Measurements from ENCODE around the gene EXD3.

Gene EXD3

GRCh38 chr9:137447722-137448601, 25.0 kb upstream of the EXD3 start:
- DNase-seq (ENCODE audit: low read depth, low spot score) = no peak

- no peak for DNase-seq (ENCODE audit: low read depth, low spot score)
Observed at GRCh38 chr9:137446851-137447471, 24.0 kb upstream of the EXD3 start.

- DNase-seq (ENCODE audit: low read depth, low spot score) = no peak
Observed at GRCh38 chr9:137445930-137446431, 23.0 kb upstream of the EXD3 start.

GRCh38 chr9:137445275-137445807, 22.4 kb upstream of the EXD3 start:
- peak; percentile 82 for DNase-seq (ENCODE audit: low read depth, low spot score)

- no peak for DNase-seq (ENCODE audit: low read depth, low spot score)
Observed at GRCh38 chr9:137444106-137444790, 21.3 kb upstream of the EXD3 start.

- no peak for DNase-seq (ENCODE audit: low read depth, low spot score)
Observed at GRCh38 chr9:137441935-137442321, 19.0 kb upstream of the EXD3 start.

GRCh38 chr9:137441289-137441934, 18.4 kb upstream of the EXD3 start, which contains the start of gene ENTPD8:
TSS of gene ENTPD8 (minus strand) at chr9:137441357. CDS start at chr9:137438285, 3,072 bp downstream.
- DNase-seq (ENCODE audit: low read depth, low spot score) = no peak

- no peak for DNase-seq (ENCODE audit: low read depth, low spot score)
Observed at GRCh38 chr9:137439158-137439714, 16.3 kb upstream of the EXD3 start.

- no peak for DNase-seq (ENCODE audit: low read depth, low spot score)
Observed at GRCh38 chr9:137438591-137439157, 15.7 kb upstream of the EXD3 start.

- DNase-seq (ENCODE audit: low read depth, low spot score) = no peak
Observed at GRCh38 chr9:137437691-137438590, 15.0 kb upstream of the EXD3 start.

GRCh38 chr9:137436761-137437600, 14.0 kb upstream of the EXD3 start:
- no peak for DNase-seq (ENCODE audit: low read depth, low spot score)

GRCh38 chr9:137435980-137436760, 13.2 kb upstream of the EXD3 start:
- no peak for DNase-seq (ENCODE audit: low read depth, low spot score)

GRCh38 chr9:137435381-137435891, 12.5 kb upstream of the EXD3 start:
- no peak for DNase-seq (ENCODE audit: low read depth, low spot score)

- no peak for DNase-seq (ENCODE audit: low read depth, low spot score)
Observed at GRCh38 chr9:137434498-137435380, 11.8 kb upstream of the EXD3 start.

GRCh38 chr9:137433916-137434431, 11.0 kb upstream of the EXD3 start:
- no peak for DNase-seq (ENCODE audit: low read depth, low spot score)

- no peak for DNase-seq (ENCODE audit: low read depth, low spot score)
Observed at GRCh38 chr9:137433349-137433915, 10.5 kb upstream of the EXD3 start.

Data from activated CD4-positive, CD25-positive, alpha-beta regulatory T cell treated with anti-CD3 and anti-CD28 coated beads, Interleukin-2, amount 50 U/mL, for 16 hours (primary cell).